Esophagus squamous epithelium (tissue), 4 donors: Measurements from ENCODE around the gene NCKAP5.

Experiments used
- CTCF ChIP-seq, 6 experiments: fragments of 450-650 bp in 4 of 6; fragments of 200-600 bp in 2 of 6; sonication (generic) in 2 of 6; IDR thresholded peaks; one replicate each; pipeline ENCODE4 v1.5.1; 2016 to 2019; ENCODE audit warnings: antibody characterized with exemption in 6 of 6, mild to moderate bottlenecking in 4 of 6, moderate library complexity in 4 of 6
- POLR2A ChIP-seq, 4 donors: fragments of 450-650 bp; IDR thresholded peaks; one replicate each; pipeline ENCODE4 v1.6.1; 2017; ENCODE audit warnings: antibody characterized with exemption in 4 of 4, mild to moderate bottlenecking in 4 of 4, moderate library complexity in 3 of 4

GRCh38 chr2:133553251-133553650 lies 15.0 kb downstream of the NCKAP5 start:
- TF ChIP-seq CTCF (IDR thresholded peaks at IDR 0.05) (no peak), POLR2A (IDR thresholded peaks at IDR 0.05) (no peak)
